HepG2 (cell line): ENCODE results near the gene RPS6KL1. TPM values are rescaled to one million over a fixed set of nuclear protein-coding genes. Genes with fewer than 3 reads are reported as not detected.

ENCODE experiments used
- ARNT2 ChIP-seq: sonication (generic); formaldehyde crosslinking; IDR thresholded peaks from 2 replicates; pipeline ENCODE4 v1.8.0; 2022; ENCODE audit warnings: mild to moderate bottlenecking, low read depth, missing genetic modification reagents, moderate library complexity
- CCDC6 ChIP-seq: sonication (generic); formaldehyde crosslinking; IDR thresholded peaks from 2 replicates; pipeline ENCODE4 v1.8.1; 2022; ENCODE audit warnings: mild to moderate bottlenecking, missing genetic modification reagents, moderate library complexity
- EEA1 ChIP-seq: sonication (generic); formaldehyde crosslinking; IDR thresholded peaks from 2 replicates; pipeline ENCODE4 v1.5.1; 2020; ENCODE audit warnings: mild to moderate bottlenecking, missing genetic modification reagents, borderline replicate concordance
- GATAD1 ChIP-seq: IDR thresholded peaks from 2 replicates; pipeline ENCODE4 v1.6.1; 2016; ENCODE audit warnings: missing genetic modification reagents, missing compliant biosample characterization
- IRX3 ChIP-seq: sonication (generic); formaldehyde crosslinking; IDR thresholded peaks from 2 replicates; pipeline ENCODE4 v1.8.1; 2023; ENCODE audit warnings: mild to moderate bottlenecking, low read depth, missing genetic modification reagents, borderline replicate concordance
- JUN ChIP-seq: sonication (generic); formaldehyde crosslinking; IDR thresholded peaks from 2 replicates; pipeline ENCODE4 v1.4.0; 2020; ENCODE audit warnings: mild to moderate bottlenecking, missing genetic modification reagents
- KMT2A ChIP-seq: sonication (generic); formaldehyde crosslinking; IDR thresholded peaks from 2 replicates; pipeline ENCODE4 v1.4.0; 2020; ENCODE audit warnings: missing genetic modification reagents
- MEIS2 ChIP-seq: sonication (generic); formaldehyde crosslinking; IDR thresholded peaks from 2 replicates; pipeline ENCODE4 v1.9.0; 2021; ENCODE audit warnings: mild to moderate bottlenecking, missing genetic modification reagents
- MYC ChIP-seq: sonication (generic); formaldehyde crosslinking; IDR thresholded peaks from 2 replicates; pipeline ENCODE4 v1.9.0; 2021; ENCODE audit warnings: missing genetic modification reagents, borderline replicate concordance
- NR2C2 ChIP-seq: sonication (generic); formaldehyde crosslinking; IDR thresholded peaks from 2 replicates; pipeline ENCODE4 v1.4.0; 2020; ENCODE audit warnings: missing genetic modification reagents, mild to moderate bottlenecking, moderate library complexity, borderline replicate concordance
- PCBP1 ChIP-seq: fragments of 200-400 bp; formaldehyde crosslinking; IDR thresholded peaks from 2 replicates; pipeline ENCODE4 v1.6.1; 2017; ENCODE audit warnings: mild to moderate bottlenecking, low read depth, low read length, borderline replicate concordance
- POGZ ChIP-seq: sonication (generic); formaldehyde crosslinking; IDR thresholded peaks from 2 replicates; pipeline ENCODE4 v1.4.0; 2020; ENCODE audit warnings: mild to moderate bottlenecking, missing genetic modification reagents
- PTBP1 ChIP-seq: fragments of 200-400 bp; formaldehyde crosslinking; IDR thresholded peaks from 2 replicates; pipeline ENCODE4 v1.6.1; 2018; ENCODE audit warnings: low read length, low read depth; ENCODE audit not compliant: poor library complexity, severe bottlenecking
- RFXAP ChIP-seq: sonication (generic); formaldehyde crosslinking; IDR thresholded peaks from 2 replicates; pipeline ENCODE4 v1.4.0; 2020; ENCODE audit warnings: missing genetic modification reagents, borderline replicate concordance
- TAF1 ChIP-seq: sonication (generic); formaldehyde crosslinking; IDR thresholded peaks from 2 replicates; pipeline ENCODE4 v1.4.0; 2020; ENCODE audit warnings: missing genetic modification reagents
- TGIF2 ChIP-seq: IDR thresholded peaks from 2 replicates; pipeline ENCODE4 v1.6.1; 2016; ENCODE audit warnings: control low read depth, missing compliant biosample characterization
- ZFP41 ChIP-seq: sonication (generic); formaldehyde crosslinking; IDR thresholded peaks from 2 replicates; pipeline ENCODE4 v1.4.0; 2020; ENCODE audit warnings: mild to moderate bottlenecking, missing genetic modification reagents, borderline replicate concordance
- ZMYM2 ChIP-seq: sonication (generic); formaldehyde crosslinking; IDR thresholded peaks from 2 replicates; pipeline ENCODE4 v1.8.0; 2022; ENCODE audit warnings: mild to moderate bottlenecking, missing genetic modification reagents
- ZNF251 ChIP-seq: sonication (generic); formaldehyde crosslinking; IDR thresholded peaks from 2 replicates; pipeline ENCODE4 v1.9.0; 2021; ENCODE audit warnings: mild to moderate bottlenecking, missing genetic modification reagents
- ZNF326 ChIP-seq: sonication (generic); formaldehyde crosslinking; IDR thresholded peaks from 2 replicates; pipeline ENCODE4 v1.4.0; 2020; ENCODE audit warnings: missing genetic modification reagents, borderline replicate concordance
- ZNF749 ChIP-seq: sonication (generic); formaldehyde crosslinking; IDR thresholded peaks from 2 replicates; pipeline ENCODE4 v1.8.0; 2022; ENCODE audit warnings: mild to moderate bottlenecking, missing genetic modification reagents, moderate library complexity, borderline replicate concordance
- polyA plus RNA-seq, 8 experiments: library from polyadenylated mRNA; depleted of rRNA in 3 of 8; stranded (reverse) in 7 of 8; unstranded in 1 of 8; fragments of >200 nt; fragmentation: Illumina TruSeq in 4 of 8; extraction: Trizol in 4 of 8; gene quantifications; 2 replicates each; pipeline versions ENCODE4 v1.2.1 to v1.2.3, GENCODE V29; 2011 to 2016; ENCODE audit warnings: low read depth in 4 of 8, missing spikeins in 1 of 8, mixed read lengths in 1 of 8; ENCODE audit not compliant: insufficient read depth in 1 of 8
- total RNA-seq, 5 experiments: library from RNA; depleted of rRNA; stranded (reverse); fragments of >200 nt; fragmentation: Illumina TruSeq; extraction: Trizol; gene quantifications; 2 replicates each; pipeline ENCODE4 v1.2.3, GENCODE V29; 2016; ENCODE audit warnings: low read depth in 1 of 5
- TF ChIP-seq, protein P1 (sequence below): sonication (generic); formaldehyde crosslinking; IDR thresholded peaks from 2 replicates; pipeline ENCODE4 v1.4.0; 2020; ENCODE audit warnings: mild to moderate bottlenecking, missing genetic modification reagents, borderline replicate concordance
- TF ChIP-seq, protein P2 (sequence below): sonication (generic); formaldehyde crosslinking; IDR thresholded peaks from 2 replicates; pipeline ENCODE4 v1.9.0; 2022; ENCODE audit warnings: missing genetic modification reagents, mild to moderate bottlenecking, borderline replicate concordance
- TF ChIP-seq, protein P3 (sequence below): sonication (generic); formaldehyde crosslinking; IDR thresholded peaks from 2 replicates; pipeline ENCODE4 v1.4.0; 2020; ENCODE audit warnings: mild to moderate bottlenecking, missing genetic modification reagents
- TF ChIP-seq, protein P4 (sequence below): IDR thresholded peaks from 2 replicates; pipeline ENCODE4 v1.6.1; 2016; ENCODE audit warnings: mild to moderate bottlenecking

Gene RPS6KL1
- total and polyA plus RNA-seq, 2 of the 13 experiments (the other 11 are each of a cell fraction or from before 2014, with no cell fraction given): 6.5 to 11.5 TPM

DNA sequence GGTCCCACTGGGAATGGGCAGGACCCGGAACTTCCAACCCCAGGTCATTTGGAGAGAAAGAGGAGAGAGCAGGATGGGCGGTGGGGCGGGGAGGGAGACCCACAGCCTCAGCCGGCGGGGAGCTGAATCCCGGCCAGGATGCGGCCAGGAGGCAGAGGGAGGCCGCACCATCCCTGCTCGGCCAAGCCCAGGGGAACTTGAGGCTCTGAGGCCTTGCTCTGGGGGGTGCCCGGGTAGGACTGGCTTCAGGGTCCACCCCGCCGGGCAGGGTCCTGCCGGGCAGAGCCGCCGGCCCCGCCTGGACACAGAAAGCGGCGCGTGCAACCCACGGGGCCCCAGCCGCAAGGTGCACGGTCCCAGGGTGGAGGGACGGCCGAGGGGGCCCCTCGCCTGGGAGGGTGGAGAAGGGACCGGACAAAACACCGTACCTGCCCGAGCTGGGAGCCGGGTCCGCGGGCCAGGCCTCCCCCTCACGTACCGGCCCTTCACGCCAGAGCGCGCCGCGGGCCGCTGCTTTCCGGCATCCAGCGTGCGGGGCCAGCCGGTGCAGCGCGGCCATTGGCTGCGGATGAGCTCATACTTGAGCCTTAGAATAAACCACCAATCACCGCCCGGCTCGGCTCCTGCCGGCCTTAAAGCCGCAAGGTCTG, at the start of gene RPS6KL1 (continued):
- peak; percentile 49; the same call in 1 of the 2 replicates for TF ChIP-seq MYC
- TF ChIP-seq, protein P1, sequence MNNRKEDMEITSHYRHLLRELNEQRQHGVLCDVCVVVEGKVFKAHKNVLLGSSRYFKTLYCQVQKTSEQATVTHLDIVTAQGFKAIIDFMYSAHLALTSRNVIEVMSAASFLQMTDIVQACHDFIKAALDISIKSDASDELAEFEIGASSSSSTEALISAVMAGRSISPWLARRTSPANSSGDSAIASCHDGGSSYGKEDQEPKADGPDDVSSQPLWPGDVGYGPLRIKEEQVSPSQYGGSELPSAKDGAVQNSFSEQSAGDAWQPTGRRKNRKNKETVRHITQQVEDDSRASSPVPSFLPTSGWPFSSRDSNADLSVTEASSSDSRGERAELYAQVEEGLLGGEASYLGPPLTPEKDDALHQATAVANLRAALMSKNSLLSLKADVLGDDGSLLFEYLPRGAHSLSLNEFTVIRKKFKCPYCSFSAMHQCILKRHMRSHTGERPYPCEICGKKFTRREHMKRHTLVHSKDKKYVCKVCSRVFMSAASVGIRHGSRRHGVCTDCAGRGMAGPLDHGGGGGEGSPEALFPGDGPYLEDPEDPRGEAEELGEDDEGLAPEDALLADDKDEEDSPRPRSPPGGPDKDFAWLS (CRISPR knock-in tag): no peak
- TF ChIP-seq ZNF749 (CRISPR knock-in tag): peak; percentile 37; the same call in 1 of the 2 replicates
- TF ChIP-seq MEIS2 (CRISPR knock-in tag): no peak
- peak; percentile 75 for TF ChIP-seq GATAD1 (CRISPR knock-in tag)
- no peak for TF ChIP-seq ZNF326 (CRISPR knock-in tag)
- TF ChIP-seq POGZ (CRISPR knock-in tag): 0 out of 2 replicates have a peak, but pooled peaks have one; percentile 42
- TF ChIP-seq ARNT2: peak; percentile 67; the same call in 1 of the 2 replicates
- no peak for TF ChIP-seq IRX3 (CRISPR knock-in tag)
- TF ChIP-seq EEA1 (CRISPR knock-in tag): no peak
- TF ChIP-seq RFXAP (CRISPR knock-in tag): 0 out of 2 replicates have a peak, but pooled peaks have one; percentile 25
- no peak for TF ChIP-seq ZMYM2
- peak; percentile 37; the same call in 1 of the 2 replicates for TF ChIP-seq KMT2A (CRISPR knock-in tag)
- peak; percentile 55; the same call in 1 of the 2 replicates for TF ChIP-seq TGIF2
- TF ChIP-seq TAF1: peak; percentile 72; the same call in 1 of the 2 replicates
- TF ChIP-seq JUN (CRISPR knock-in tag): 0 out of 2 replicates have a peak, but pooled peaks have one; percentile 53
- TF ChIP-seq, protein P2, sequence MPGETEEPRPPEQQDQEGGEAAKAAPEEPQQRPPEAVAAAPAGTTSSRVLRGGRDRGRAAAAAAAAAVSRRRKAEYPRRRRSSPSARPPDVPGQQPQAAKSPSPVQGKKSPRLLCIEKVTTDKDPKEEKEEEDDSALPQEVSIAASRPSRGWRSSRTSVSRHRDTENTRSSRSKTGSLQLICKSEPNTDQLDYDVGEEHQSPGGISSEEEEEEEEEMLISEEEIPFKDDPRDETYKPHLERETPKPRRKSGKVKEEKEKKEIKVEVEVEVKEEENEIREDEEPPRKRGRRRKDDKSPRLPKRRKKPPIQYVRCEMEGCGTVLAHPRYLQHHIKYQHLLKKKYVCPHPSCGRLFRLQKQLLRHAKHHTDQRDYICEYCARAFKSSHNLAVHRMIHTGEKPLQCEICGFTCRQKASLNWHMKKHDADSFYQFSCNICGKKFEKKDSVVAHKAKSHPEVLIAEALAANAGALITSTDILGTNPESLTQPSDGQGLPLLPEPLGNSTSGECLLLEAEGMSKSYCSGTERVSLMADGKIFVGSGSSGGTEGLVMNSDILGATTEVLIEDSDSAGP (CRISPR knock-in tag): peak; percentile 98
- TF ChIP-seq, protein P3, sequence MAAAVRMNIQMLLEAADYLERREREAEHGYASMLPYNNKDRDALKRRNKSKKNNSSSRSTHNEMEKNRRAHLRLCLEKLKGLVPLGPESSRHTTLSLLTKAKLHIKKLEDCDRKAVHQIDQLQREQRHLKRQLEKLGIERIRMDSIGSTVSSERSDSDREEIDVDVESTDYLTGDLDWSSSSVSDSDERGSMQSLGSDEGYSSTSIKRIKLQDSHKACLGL (CRISPR knock-in tag): peak; percentile 80
- TF ChIP-seq, protein P4, sequence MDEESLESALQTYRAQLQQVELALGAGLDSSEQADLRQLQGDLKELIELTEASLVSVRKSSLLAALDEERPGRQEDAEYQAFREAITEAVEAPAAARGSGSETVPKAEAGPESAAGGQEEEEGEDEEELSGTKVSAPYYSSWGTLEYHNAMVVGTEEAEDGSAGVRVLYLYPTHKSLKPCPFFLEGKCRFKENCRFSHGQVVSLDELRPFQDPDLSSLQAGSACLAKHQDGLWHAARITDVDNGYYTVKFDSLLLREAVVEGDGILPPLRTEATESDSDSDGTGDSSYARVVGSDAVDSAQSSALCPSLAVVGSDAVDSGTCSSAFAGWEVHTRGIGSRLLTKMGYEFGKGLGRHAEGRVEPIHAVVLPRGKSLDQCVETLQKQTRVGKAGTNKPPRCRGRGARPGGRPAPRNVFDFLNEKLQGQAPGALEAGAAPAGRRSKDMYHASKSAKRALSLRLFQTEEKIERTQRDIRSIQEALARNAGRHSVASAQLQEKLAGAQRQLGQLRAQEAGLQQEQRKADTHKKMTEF (CRISPR knock-in tag): peak; percentile 47; the same call in 1 of the 2 replicates
- peak; percentile 58; the same call in 1 of the 2 replicates for TF ChIP-seq CCDC6 (CRISPR knock-in tag)
- no peak for TF ChIP-seq ZFP41 (CRISPR knock-in tag)
- TF ChIP-seq PTBP1: peak; percentile 36
- TF ChIP-seq NR2C2: 0 out of 2 replicates have a peak, but pooled peaks have one; percentile 35
- TF ChIP-seq PCBP1: no peak
- no peak for TF ChIP-seq ZNF251 (CRISPR knock-in tag)
